HG03064 (cell line): ENCODE data around the gene CARD19.

Experiments used
- ATAC-seq: cut with Tn5 transposase; IDR thresholded peaks from one replicate; pipeline ENCODE4 v1.9.1; 2021; ENCODE audit warnings: low read depth; ENCODE audit not compliant: unreplicated experiment

CARD19 gene

GRCh38 chr9:93086447-93087224 is 9.4 kb upstream of the CARD19 start:
- no peak for ATAC-seq

- no peak for ATAC-seq
Observed at GRCh38 chr9:93087971-93088655, 7.9 kb upstream of the CARD19 start.

DNA sequence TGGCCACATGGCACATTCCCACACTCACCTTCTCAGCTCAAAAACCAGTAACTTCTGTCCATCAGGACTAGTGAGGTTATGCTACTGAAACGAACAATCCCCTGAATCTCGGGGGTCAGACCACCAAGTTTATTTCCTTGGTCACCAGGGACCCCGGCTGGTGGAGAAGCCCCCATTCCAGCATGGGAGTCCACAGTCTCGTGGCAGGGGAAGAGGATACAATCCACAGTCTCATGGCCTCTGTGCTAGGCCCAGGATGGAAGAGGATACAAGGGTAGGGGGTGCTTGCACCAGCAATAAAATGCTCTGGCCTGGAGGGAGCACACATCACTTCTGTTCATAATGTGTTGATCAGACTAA is 7.4 kb upstream of the CARD19 start:
- ATAC-seq, result no peak

DNA sequence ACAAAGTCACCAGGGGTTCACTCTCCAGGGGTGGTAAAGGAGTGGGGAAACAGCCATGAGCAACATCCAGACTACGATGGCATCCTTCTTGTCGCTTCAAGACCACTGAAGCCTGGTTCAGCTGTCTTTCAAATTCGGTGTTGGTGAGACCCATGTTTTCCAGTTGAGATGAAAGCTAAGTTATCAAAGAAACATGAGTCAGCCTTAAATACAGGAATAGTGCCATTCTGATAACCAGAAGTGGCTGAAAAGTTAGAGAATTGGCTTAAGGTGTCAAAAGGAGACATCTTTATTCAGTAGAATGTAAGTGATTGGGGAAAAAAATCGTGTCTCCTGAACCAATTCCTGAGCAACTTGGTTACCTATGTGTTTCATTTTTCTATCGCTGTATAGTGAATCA is 7.0 kb upstream of the CARD19 start:
- ATAC-seq, result no peak

DNA sequence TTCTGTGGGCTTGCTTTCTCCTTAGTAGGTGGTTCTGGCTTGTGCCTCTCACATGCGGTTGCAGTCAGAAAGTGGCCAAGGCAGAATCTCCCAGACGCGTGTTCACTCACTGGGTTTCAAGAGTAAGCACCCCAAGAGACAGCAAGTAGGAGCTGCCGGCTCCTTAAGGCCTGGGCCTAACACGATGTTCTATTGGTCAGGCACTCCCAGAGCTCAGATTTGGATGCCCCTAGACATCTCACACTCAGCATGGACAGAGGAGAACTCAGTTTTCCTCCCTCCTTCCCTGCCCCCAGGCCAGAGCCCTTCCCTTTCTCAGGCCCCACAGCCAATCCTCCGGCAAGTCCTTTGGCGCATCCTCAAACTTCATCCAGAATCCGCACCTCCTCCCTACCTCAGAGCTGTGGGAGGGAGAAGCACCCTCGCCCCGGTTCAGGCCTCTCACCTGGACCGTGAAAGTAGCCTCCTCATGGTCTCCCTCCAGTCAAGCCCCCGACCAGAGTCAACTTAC is 6.5 kb upstream of the CARD19 start:
- ATAC-seq, result no peak

GRCh38 chr9:93090091-93090655 is 5.8 kb upstream of the CARD19 start:
- ATAC-seq, result no peak

- ATAC-seq, result no peak
Observed at GRCh38 chr9:93091056-93091452, 5.0 kb upstream of the CARD19 start.

GRCh38 chr9:93091453-93092081 is 4.5 kb upstream of the CARD19 start:
- no peak for ATAC-seq

DNA sequence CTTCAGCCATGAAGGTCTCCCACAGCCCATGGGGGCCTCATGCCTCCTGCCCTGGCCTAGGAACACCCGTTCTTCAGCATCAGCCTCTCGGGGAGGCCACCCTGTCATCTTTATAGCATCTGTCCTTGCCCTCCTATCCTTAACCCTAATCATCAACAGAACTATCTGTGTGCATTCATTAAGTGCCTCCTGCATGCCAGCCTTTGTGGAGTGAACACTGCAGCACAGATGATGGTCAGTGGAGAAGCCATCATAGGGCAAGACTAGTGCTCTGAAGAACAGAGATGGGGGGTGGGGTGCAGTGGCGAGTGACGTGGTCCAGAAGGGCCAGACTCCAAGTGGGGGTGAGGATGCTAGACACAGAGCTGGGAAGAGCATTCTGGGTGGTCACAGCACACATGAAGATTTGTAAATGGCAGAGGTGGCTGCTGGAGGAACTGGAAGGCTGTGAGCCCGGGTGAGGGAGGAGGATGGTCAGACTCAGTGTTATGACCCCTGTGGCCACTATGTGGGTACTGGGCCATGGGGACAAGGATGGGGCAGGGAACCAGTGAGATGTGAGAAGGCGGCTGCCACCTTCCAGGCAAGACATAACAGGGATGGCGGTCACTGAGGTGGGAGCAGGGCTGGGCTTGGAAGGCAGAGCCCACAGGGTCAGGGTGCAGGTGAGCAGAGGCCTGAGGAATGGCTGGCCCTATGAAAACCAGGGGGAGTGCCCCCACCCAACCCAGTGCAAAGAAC is 3.6 kb upstream of the CARD19 start:
- ATAC-seq, result no peak

GRCh38 chr9:93093127-93093876 is 2.7 kb upstream of the CARD19 start:
- ATAC-seq, result no peak

DNA sequence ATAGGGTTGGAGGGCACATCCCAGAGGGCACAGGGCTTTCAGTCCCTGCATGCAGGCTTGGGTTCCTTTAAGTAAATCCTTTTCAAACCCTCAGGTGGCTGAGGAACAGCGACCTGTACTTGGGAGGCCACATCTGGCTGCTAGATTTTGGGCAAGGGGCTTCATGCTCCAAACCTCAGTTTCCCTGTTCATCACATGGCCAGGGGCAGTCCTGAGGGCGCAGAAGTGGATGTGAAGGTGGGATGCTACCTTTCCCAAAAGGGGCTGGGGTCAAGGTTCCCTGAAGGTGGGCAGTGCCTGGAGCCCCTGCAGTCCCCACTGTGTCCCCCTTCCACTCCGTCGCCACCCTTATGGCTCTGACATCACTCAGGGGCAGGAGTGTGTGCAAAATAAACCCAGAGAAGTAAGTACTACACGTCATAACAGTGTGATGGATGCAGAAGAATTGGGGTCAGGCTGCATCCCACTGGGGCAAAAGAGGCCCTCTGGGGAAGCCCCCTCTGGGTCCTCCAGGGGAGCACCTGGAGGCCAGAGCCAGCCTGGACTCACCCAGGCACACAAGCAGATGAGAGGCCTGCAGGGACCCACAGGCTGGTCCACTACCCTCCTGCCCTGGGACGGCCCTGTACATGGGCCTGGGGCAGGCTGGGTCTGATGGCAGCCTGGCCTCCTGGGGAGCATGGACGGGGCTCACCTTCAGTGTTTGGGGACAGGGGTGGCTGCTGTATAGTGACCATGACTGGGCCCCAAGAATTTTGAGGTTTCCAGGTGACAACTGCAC is 1.9 kb upstream of the CARD19 start:
- ATAC-seq, result no peak

DNA sequence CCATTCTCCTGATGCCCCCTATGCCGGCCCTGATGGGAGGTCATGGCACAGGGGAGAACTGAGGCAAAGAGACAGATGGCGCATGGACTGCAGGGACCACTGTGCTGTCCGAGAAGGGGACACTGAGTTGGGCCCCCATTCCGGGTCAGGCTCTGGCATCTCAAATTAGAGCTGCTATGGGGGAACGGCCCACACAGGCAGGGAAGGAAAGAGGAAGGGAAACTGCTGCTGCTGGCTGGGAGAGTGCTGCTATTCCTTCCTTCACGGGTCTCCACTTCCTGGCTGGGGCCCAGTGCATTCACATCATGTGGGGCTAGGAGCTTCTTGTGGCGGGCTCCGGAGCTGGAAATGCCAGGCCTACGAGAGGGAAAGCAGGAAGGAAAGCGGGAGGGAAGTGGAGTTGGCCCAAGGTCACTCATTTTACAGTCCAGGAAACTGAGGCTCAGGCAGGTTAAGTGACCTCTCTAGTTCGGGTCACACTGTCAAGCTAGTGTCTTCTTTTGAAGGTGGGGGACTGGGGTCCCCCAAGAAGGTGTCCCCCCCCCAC is 1.3 kb upstream of the CARD19 start:
- ATAC-seq, result no peak

DNA sequence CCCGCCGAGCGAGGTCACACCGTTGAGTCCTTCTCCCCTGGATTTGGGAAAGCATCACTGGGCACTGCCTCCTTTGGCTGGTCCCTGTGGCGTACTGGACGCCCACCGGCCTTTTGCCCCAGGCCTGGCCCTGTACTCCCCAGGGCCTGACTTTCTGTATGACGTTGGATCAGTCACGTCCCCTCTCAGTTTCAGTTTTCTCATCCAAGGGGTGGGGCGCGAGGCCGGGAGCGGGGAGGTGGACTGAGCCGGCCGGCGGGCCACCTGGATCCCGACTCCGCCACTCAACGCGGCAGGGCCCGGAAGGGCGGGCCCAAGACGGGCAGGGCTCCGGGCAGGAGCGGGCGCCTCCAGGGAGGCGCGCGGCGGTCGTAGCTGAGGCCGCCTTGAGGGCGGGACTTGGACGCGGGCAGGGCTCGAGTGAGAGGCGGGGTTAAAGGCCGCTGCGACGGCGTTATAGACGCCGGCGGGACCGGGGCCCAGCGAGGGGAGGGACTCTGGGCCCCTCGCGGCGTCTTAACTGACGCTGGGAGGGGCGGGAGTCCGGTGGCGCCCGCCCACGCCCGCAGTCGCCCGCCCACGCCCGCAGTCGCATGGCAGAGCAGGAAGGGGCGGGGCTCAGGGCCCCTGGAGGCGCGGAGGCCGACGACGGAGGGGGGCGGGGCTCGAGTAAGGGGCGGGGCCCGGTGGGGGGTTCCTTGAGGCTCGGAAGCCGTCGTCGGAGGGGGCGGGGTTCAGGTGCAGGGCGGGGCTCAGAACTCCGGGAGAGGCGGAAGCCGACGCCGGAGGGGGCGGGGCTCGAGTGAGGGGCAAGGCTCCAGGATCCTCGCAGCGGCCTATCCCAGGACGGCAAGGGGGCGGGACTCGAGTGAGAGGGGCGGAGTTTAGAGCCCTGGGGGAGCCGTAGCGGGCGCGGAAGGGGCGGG is 549 bp upstream of the CARD19 start:
- ATAC-seq, result peak; percentile 49

GRCh38 chr9:93096811-93097382 is 880 bp downstream of the CARD19 start:
- no peak for ATAC-seq

GRCh38 chr9:93097511-93098201 is 1.6 kb downstream of the CARD19 start:
- no peak for ATAC-seq

DNA sequence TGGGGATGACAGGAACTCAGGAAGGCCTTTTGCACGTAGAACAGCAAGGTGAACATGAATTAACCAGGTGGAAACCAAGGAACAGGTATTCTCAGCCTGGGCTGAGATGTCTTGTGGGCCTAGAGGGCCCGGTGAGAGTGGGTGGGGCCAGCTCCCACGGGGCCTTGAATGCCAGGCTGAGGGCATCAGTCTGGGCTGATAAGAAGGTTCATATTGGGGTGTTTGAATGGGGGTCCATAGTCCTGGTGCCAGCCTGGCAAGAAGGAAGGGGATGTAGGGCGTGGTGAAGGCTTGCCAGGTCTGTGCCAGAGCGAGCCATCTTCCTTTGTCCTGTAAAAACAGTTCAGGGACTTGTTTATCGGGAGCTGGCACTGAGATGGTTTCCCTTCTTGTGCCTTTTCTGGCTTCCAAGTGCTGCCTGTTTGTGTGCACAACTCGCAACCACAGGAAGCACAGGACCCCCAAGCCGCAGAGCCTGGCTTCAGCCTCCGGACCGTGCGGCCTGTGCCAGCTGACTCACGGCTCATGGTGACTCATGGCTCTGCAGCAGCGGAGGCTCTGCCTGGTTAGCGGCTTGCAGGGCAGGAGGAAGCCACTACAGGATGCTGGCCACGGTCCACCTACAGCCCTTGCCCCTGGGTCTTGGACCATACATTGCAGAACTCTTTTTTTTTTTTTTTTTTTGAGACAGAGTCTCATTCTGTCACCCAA is 2.4 kb downstream of the CARD19 start:
- no peak for ATAC-seq
